RWPE1 (cell line): ENCODE data around the gene DEPP1.

Experiments
- CTCF ChIA-PET: fragments of 350-600 bp; sonication (Branson Sonifier 250); formaldehyde crosslinking; extraction: SDS; loops from one replicate; lab custom pipeline; 2021; lab: Yijun Ruan, JAX
- POLR2A ChIA-PET: fragments of 400-600 bp; formaldehyde crosslinking; extraction: SDS; loops from one replicate; lab custom pipeline; 2020; ENCODE audit warnings: antibody characterized with exemption; ENCODE audit not compliant: low non-redundant PET; lab: Yijun Ruan, JAX
- DNase-seq: peaks from one replicate; pipeline ENCODE4 v3.0.0; 2012; ENCODE audit warnings: low spot score
- H3K27ac ChIP-seq: fragments of 450-650 bp; 2 replicates; pipeline ENCODE4 v1.5.1; 2017
- CTCF ChIP-seq: fragments of 450-650 bp; conservative IDR thresholded peaks from 2 replicates; pipeline ENCODE4 v1.5.1; 2017; ENCODE audit warnings: low read depth, mild to moderate bottlenecking

DEPP1 gene

GRCh38 chr10:44990302-44990655, 11.7 kb upstream of the DEPP1 start:
- POLR2A ChIA-PET = no interaction called here
- DNase-seq = no peak
- CTCF ChIA-PET = no interaction called here

GRCh38 chr10:44989597-44990301, 11.1 kb upstream of the DEPP1 start:
- CTCF ChIA-PET = interaction anchor here (0.6 kb wide), 1 partner anchor 1299 kb away, joined by 3 read pairs; no protein-coding TSS in a partner anchor

More at GRCh38 chr10:44990302-44990655, 11.7 kb upstream of the DEPP1 start:
- H3K27ac ChIP-seq = no peak overlapping the region
- TF ChIP-seq CTCF = no peak

GRCh38 chr10:44988957-44989585, 10.5 kb upstream of the DEPP1 start:
- ChIA-PET POLR2A (no interaction called here), CTCF (interaction anchor here (0.6 kb wide), 1 partner anchor 1298 kb away, joined by 3 read pairs; no protein-coding TSS in a partner anchor)
- no peak overlapping the region for H3K27ac ChIP-seq
- TF ChIP-seq CTCF = no peak
- DNase-seq = no peak

More at GRCh38 chr10:44989597-44990301, 11.1 kb upstream of the DEPP1 start:
- no peak overlapping the region for H3K27ac ChIP-seq
- no peak for TF ChIP-seq CTCF
- POLR2A ChIA-PET = no interaction called here
- no peak for DNase-seq

GRCh38 chr10:44986670-44987069, 8.1 kb upstream of the DEPP1 start:
- no peak for TF ChIP-seq CTCF
- no peak for DNase-seq
- no peak overlapping the region for H3K27ac ChIP-seq
- ChIA-PET POLR2A (no interaction called here), CTCF (no interaction called here)

GRCh38 chr10:44986179-44986578, 7.6 kb upstream of the DEPP1 start:
- no peak for TF ChIP-seq CTCF
- DNase-seq = no peak
- ChIA-PET CTCF (no interaction called here), POLR2A (no interaction called here)
- H3K27ac ChIP-seq = no peak overlapping the region

- no peak for TF ChIP-seq CTCF
- no peak overlapping the region for H3K27ac ChIP-seq
- no peak for DNase-seq
- CTCF ChIA-PET = interaction anchor here (0.7 kb wide), 1 partner anchor 467 kb away, joined by 3 read pairs; no protein-coding TSS in a partner anchor
- POLR2A ChIA-PET = no interaction called here
Measured at GRCh38 chr10:44985175-44985681, 6.6 kb upstream of the DEPP1 start.
